ENCODE measurements around the gene TRAF3IP1. TPM values are rescaled to one million over a fixed set of nuclear protein-coding genes. Genes with fewer than 3 reads are reported as not detected.

TRAF3IP1 gene
- total RNA-seq, 1 experiment from 2014 or later, result 12.7 TPM

GRCh38 chr2:238446371-238446770 is 126.1 kb downstream of the TRAF3IP1 start:
- DNase-seq (ENCODE audit: low read depth), result no peak

GRCh38 chr2:238448031-238448955 is 128.0 kb downstream of the TRAF3IP1 start:
- no peak for DNase-seq (ENCODE audit: low read depth)

GRCh38 chr2:238449241-238449640 is 128.9 kb downstream of the TRAF3IP1 start:
- no peak for DNase-seq (ENCODE audit: low read depth)

- DNase-seq (ENCODE audit: low read depth), result no peak
These were observed 129.6 kb downstream of the TRAF3IP1 start for GRCh38 chr2:238449909-238450417.

- no peak for DNase-seq (ENCODE audit: low read depth)
These were observed 130.1 kb downstream of the TRAF3IP1 start for GRCh38 chr2:238450440-238450861.

Other genes starting within 250 kb of the TRAF3IP1 start
- not detected in 2 replicates for gene ESPNL, start 220.2 kb upstream of the TRAF3IP1 start, total RNA-seq (2014; rRNA removed; shearing (Covaris generic))
- not detected in 2 replicates for gene KLHL30, start 181.8 kb upstream of the TRAF3IP1 start, total RNA-seq (2014; rRNA removed; shearing (Covaris generic))
- 1.6 and 5.2 TPM in 2 replicates for gene ERFE, start 161.5 kb upstream of the TRAF3IP1 start, total RNA-seq (2014; rRNA removed; shearing (Covaris generic))
- gene ILKAP, start 116.8 kb upstream of the TRAF3IP1 start, total RNA-seq (2014; rRNA removed; shearing (Covaris generic)), result 8.8 and 19.5 TPM in 2 replicates
- gene HES6, start 80.5 kb upstream of the TRAF3IP1 start, total RNA-seq (2014; rRNA removed; shearing (Covaris generic)), result 1.5 and 5.3 TPM in 2 replicates
- gene PER2, start 31.9 kb upstream of the TRAF3IP1 start, total RNA-seq (2014; rRNA removed; shearing (Covaris generic)), result 1.4 and 3.7 TPM in 2 replicates
- gene ASB1, start 106.4 kb downstream of the TRAF3IP1 start, total RNA-seq (2014; rRNA removed; shearing (Covaris generic)), result 11.5 and 17.2 TPM in 2 replicates

Data from M059J (cell line).